Measurements from ENCODE around the gene RNASE7.

DNA sequence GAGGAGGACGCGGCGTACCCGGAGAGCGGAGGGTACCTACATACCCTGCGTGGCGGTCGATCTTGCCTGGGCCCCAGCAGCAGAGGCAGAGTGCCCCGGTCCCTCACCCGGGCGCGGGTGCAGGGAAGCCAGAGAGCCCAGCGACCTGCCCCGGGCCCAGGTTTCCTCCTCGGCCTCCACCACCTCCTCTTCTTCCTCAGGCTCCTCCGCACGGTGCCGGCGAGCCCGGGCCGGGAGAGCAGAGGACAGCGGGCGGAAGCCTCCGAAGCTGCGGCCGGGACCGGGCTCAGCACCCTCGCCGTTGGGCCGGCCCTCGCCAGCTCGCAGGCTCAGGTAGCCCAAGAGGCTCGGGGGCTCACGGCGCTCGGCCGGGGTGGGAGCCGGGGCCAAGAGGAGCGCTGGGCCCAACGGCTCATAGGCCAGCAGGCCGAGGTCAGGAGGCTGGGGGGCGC lies 49.7 kb downstream of the RNASE7 start:
- TF ChIP-seq EP300 (IDR thresholded peaks at IDR 0.05; ENCODE audit: borderline replicate concordance in 1 of 2, low read depth in 1 of 2, low read length in 1 of 2) (no peak), CHD2 (IDR thresholded peaks at IDR 0.05; ENCODE audit: low read length, partially characterized antibody) (no peak), ELF1 (IDR thresholded peaks at IDR 0.05) (no peak), SMC3 (IDR thresholded peaks at IDR 0.05; ENCODE audit: low read depth, low read length) (no peak)
- TF ChIP-seq, protein P1, sequence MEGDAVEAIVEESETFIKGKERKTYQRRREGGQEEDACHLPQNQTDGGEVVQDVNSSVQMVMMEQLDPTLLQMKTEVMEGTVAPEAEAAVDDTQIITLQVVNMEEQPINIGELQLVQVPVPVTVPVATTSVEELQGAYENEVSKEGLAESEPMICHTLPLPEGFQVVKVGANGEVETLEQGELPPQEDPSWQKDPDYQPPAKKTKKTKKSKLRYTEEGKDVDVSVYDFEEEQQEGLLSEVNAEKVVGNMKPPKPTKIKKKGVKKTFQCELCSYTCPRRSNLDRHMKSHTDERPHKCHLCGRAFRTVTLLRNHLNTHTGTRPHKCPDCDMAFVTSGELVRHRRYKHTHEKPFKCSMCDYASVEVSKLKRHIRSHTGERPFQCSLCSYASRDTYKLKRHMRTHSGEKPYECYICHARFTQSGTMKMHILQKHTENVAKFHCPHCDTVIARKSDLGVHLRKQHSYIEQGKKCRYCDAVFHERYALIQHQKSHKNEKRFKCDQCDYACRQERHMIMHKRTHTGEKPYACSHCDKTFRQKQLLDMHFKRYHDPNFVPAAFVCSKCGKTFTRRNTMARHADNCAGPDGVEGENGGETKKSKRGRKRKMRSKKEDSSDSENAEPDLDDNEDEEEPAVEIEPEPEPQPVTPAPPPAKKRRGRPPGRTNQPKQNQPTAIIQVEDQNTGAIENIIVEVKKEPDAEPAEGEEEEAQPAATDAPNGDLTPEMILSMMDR (IDR thresholded peaks at IDR 0.05), result no peak
- TF ChIP-seq, protein P2, sequence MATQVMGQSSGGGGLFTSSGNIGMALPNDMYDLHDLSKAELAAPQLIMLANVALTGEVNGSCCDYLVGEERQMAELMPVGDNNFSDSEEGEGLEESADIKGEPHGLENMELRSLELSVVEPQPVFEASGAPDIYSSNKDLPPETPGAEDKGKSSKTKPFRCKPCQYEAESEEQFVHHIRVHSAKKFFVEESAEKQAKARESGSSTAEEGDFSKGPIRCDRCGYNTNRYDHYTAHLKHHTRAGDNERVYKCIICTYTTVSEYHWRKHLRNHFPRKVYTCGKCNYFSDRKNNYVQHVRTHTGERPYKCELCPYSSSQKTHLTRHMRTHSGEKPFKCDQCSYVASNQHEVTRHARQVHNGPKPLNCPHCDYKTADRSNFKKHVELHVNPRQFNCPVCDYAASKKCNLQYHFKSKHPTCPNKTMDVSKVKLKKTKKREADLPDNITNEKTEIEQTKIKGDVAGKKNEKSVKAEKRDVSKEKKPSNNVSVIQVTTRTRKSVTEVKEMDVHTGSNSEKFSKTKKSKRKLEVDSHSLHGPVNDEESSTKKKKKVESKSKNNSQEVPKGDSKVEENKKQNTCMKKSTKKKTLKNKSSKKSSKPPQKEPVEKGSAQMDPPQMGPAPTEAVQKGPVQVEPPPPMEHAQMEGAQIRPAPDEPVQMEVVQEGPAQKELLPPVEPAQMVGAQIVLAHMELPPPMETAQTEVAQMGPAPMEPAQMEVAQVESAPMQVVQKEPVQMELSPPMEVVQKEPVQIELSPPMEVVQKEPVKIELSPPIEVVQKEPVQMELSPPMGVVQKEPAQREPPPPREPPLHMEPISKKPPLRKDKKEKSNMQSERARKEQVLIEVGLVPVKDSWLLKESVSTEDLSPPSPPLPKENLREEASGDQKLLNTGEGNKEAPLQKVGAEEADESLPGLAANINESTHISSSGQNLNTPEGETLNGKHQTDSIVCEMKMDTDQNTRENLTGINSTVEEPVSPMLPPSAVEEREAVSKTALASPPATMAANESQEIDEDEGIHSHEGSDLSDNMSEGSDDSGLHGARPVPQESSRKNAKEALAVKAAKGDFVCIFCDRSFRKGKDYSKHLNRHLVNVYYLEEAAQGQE (IDR thresholded peaks at IDR 0.05; ENCODE audit: low read depth, low read length), result no peak
